HCT116 (cell line): ENCODE measurements around the gene PPP1R37. TPM values are rescaled to one million over a fixed set of nuclear protein-coding genes. Genes with fewer than 3 reads are reported as not detected.

ENCODE experiments used
- ATAC-seq: fragments of 200-7000 bp; cut with Tn5 transposase; 2 replicates; pipeline ENCODE4 v1.9.1; 2020; ENCODE audit warnings: mild to moderate bottlenecking, moderate library complexity
- BruUV-seq: library from RNA; stranded (reverse); fragments of 400-500 nt; replicated peaks from 2 replicates; lab custom pipeline; 2021; lab: Mats Ljungman, UMichigan
- CTCF ChIA-PET: fragments of 300-600 bp; sonication (Branson Sonifier 250); formaldehyde crosslinking; loops from one replicate; lab custom pipeline; 2021; ENCODE audit warnings: antibody characterized with exemption; lab: Charles Lee
- POLR2A ChIA-PET: fragments of 300-600, 350-600 bp; sonication (Branson Sonifier 250); formaldehyde crosslinking; loops from one replicate; lab custom pipeline; 2021; ENCODE audit warnings: antibody characterized with exemption; lab: Charles Lee
- RAD21 ChIA-PET, 2 experiments: fragments of 300-600 bp; sonication (Branson Sonifier 250); formaldehyde crosslinking; loops; one replicate each; lab custom pipeline; 2023; ENCODE audit warnings: low total read pairs in 2 of 2; ENCODE audit not compliant: uncharacterized antibody in 2 of 2, unreplicated experiment in 2 of 2, low non-redundant PET in 1 of 2; lab: Charles Lee
- DNase-seq: peaks from one replicate; pipeline ENCODE4 v3.0.0-alpha.2; 2010; ENCODE audit warnings: low read depth, low spot score
- H2AFZ ChIP-seq: fragments of 200-600 bp; shearing (Covaris generic), sonication (generic); 2 replicates; pipeline ENCODE4 v1.6.1; 2017; ENCODE audit warnings: low read depth, mixed run types, mixed read lengths, antibody characterized with exemption, low read length; ENCODE audit not compliant: poor library complexity, severe bottlenecking
- H3K27ac ChIP-seq: 2 replicates; pipeline ENCODE4 v1.5.1; 2012; ENCODE audit warnings: low read depth, low read length
- H3K27me3 ChIP-seq: fragments of 200-600 bp; sonication (generic); 2 replicates; pipeline ENCODE4 v1.6.1; 2016; ENCODE audit warnings: mixed run types, low read length, mixed read lengths; ENCODE audit not compliant: insufficient read depth
- H3K36me3 ChIP-seq, 2 experiments: fragments of 200-500 bp in 1 of 2; fragments of 200-600 bp in 1 of 2; sonication (Bioruptor generic) in 1 of 2; sonication (generic) in 1 of 2; 2 replicates each; pipeline versions ENCODE4 v1.5.1 to v1.6.1; 2014 to 2016; ENCODE audit warnings: low read length in 2 of 2, inconsistent platforms in 1 of 2, mixed read lengths in 1 of 2, mixed run types in 1 of 2; ENCODE audit not compliant: insufficient read depth in 2 of 2, control insufficient read depth in 1 of 2
- H3K4me1 ChIP-seq, 2 experiments: fragments of 200-600 bp in 1 of 2; sonication (generic) in 1 of 2; 2 replicates each; pipeline versions ENCODE4 v1.5.1 to v1.6.1; 2012 to 2017; ENCODE audit warnings: low read length in 2 of 2, inconsistent platforms in 1 of 2, mild to moderate bottlenecking in 1 of 2, mixed read lengths in 1 of 2, mixed run types in 1 of 2, moderate library complexity in 1 of 2; ENCODE audit not compliant: insufficient read depth in 2 of 2, control insufficient read depth in 1 of 2
- H3K4me2 ChIP-seq: fragments of 200-600 bp; sonication (generic); 2 replicates; pipeline ENCODE4 v1.6.1; 2017; ENCODE audit warnings: mixed run types, low read length, mixed read lengths
- H3K4me3 ChIP-seq, 2 experiments: fragments of 200-600 bp in 1 of 2; sonication (generic) in 1 of 2; replicated peaks in 1 of 2; 2 replicates each; pipeline ENCODE4 v1.5.1; 2011 to 2016; ENCODE audit warnings: low read length in 2 of 2, control low read depth in 1 of 2, low read depth in 1 of 2, mild to moderate bottlenecking in 1 of 2, mixed read lengths in 1 of 2, mixed run types in 1 of 2
- H3K79me2 ChIP-seq: fragments of 200-600 bp; sonication (generic); 2 replicates; pipeline ENCODE4 v1.6.1; 2017; ENCODE audit warnings: mild to moderate bottlenecking, mixed run types, low read length, moderate library complexity, mixed read lengths; ENCODE audit not compliant: insufficient read depth
- H3K9ac ChIP-seq: fragments of 200-600 bp; sonication (generic); 2 replicates; pipeline ENCODE4 v1.6.1; 2016; ENCODE audit warnings: low read length, mixed read lengths
- H3K9me2 ChIP-seq: fragments of 200-600 bp; sonication (generic), shearing (Covaris generic); 2 replicates; pipeline ENCODE4 v1.6.1; 2017; ENCODE audit warnings: mixed run types, mild to moderate bottlenecking, moderate library complexity; ENCODE audit not compliant: insufficient read depth
- H3K9me3 ChIP-seq, 2 experiments: fragments of 200-500 bp in 1 of 2; fragments of 200-600 bp in 1 of 2; sonication (Bioruptor generic) in 1 of 2; sonication (generic) in 1 of 2; 2 replicates each; pipeline ENCODE4 v1.6.1; 2014 to 2017; ENCODE audit warnings: low read length in 2 of 2, mixed read lengths in 2 of 2, inconsistent platforms in 1 of 2, low read depth in 1 of 2, mild to moderate bottlenecking in 1 of 2, mixed run types in 1 of 2, moderate library complexity in 1 of 2; ENCODE audit not compliant: control insufficient read depth in 1 of 2, insufficient read depth in 1 of 2
- H4K20me1 ChIP-seq: fragments of 200-600 bp; sonication (generic), shearing (Covaris generic); 2 replicates; pipeline ENCODE4 v1.6.1; 2017; ENCODE audit warnings: mixed run types, mild to moderate bottlenecking, moderate library complexity; ENCODE audit not compliant: insufficient read depth
- ATF3 ChIP-seq: IDR thresholded peaks from 2 replicates; pipeline ENCODE4 v1.6.1; 2012
- CBX3 ChIP-seq: IDR thresholded peaks from 2 replicates; pipeline ENCODE4 v1.6.1; 2012; ENCODE audit warnings: low read depth
- CEBPB ChIP-seq: IDR thresholded peaks from 2 replicates; pipeline ENCODE4 v1.6.1; 2012; ENCODE audit warnings: low read depth
- CTCF ChIP-seq, 3 experiments: fragments of 200-600 bp in 1 of 3; sonication (generic) in 1 of 3; IDR thresholded peaks in 2 of 3; conservative IDR thresholded peaks in 1 of 3; 2 replicates each; pipeline ENCODE4 v1.5.1; 2012 to 2017; ENCODE audit warnings: low read depth in 2 of 3, low read length in 2 of 3, antibody characterized with exemption in 1 of 3, borderline replicate concordance in 1 of 3, control low read depth in 1 of 3, mild to moderate bottlenecking in 1 of 3, mixed read lengths in 1 of 3, mixed run types in 1 of 3, moderate library complexity in 1 of 3; ENCODE audit not compliant: insufficient read depth in 1 of 3
- EGR1 ChIP-seq: IDR thresholded peaks from 2 replicates; pipeline ENCODE4 v1.6.1; 2012; ENCODE audit warnings: low read depth
- ELF1 ChIP-seq: IDR thresholded peaks from 2 replicates; pipeline ENCODE4 v1.6.1; 2012; ENCODE audit warnings: low read depth, borderline replicate concordance
- EZH2 ChIP-seq: fragments of 200-600 bp; sonication (generic); IDR thresholded peaks from 2 replicates; pipeline ENCODE4 v1.6.1; 2017; ENCODE audit warnings: antibody characterized with exemption, mixed run types
- EZH2phosphoT487 ChIP-seq: fragments of 200-600 bp; IDR thresholded peaks from 2 replicates; pipeline ENCODE4 v1.6.1; 2018; ENCODE audit warnings: antibody characterized with exemption, borderline replicate concordance
- MAX ChIP-seq: IDR thresholded peaks from 2 replicates; pipeline ENCODE4 v1.6.1; 2012
- POLR2A ChIP-seq: IDR thresholded peaks from 2 replicates; pipeline ENCODE4 v1.7.0; 2011; ENCODE audit warnings: borderline replicate concordance; ENCODE audit not compliant: insufficient read depth, insufficient read length; ENCODE audit errors: extremely low read depth
- POLR2AphosphoS5 ChIP-seq: IDR thresholded peaks from 2 replicates; pipeline ENCODE4 v1.6.1; 2011; ENCODE audit warnings: mild to moderate bottlenecking, low read depth, low read length, moderate library complexity
- RAD21 ChIP-seq: IDR thresholded peaks from 2 replicates; pipeline ENCODE4 v1.6.1; 2012; ENCODE audit warnings: low read depth, mild to moderate bottlenecking
- REST ChIP-seq: IDR thresholded peaks from 2 replicates; pipeline ENCODE4 v1.6.1; 2012; ENCODE audit warnings: low read depth
- SIN3A ChIP-seq: IDR thresholded peaks from 2 replicates; pipeline ENCODE4 v1.6.1; 2012; ENCODE audit warnings: low read depth
- SP1 ChIP-seq: IDR thresholded peaks from 2 replicates; pipeline ENCODE4 v1.6.1; 2012; ENCODE audit warnings: low read depth
- SRF ChIP-seq: IDR thresholded peaks from 2 replicates; pipeline ENCODE4 v1.6.1; 2012; ENCODE audit warnings: low read depth
- ZBTB33 ChIP-seq: IDR thresholded peaks from 2 replicates; pipeline ENCODE4 v1.6.1; 2011; ENCODE audit warnings: mild to moderate bottlenecking, low read length, moderate library complexity; ENCODE audit not compliant: insufficient replicate concordance; ENCODE audit errors: extremely low read depth
- ZNF274 ChIP-seq: fragments of 200-500 bp; sonication (Bioruptor generic); IDR thresholded peaks from 2 replicates; pipeline ENCODE4 v1.6.1; 2014; ENCODE audit warnings: mild to moderate bottlenecking, low read depth, low read length, inconsistent platforms
- intact Hi-C: fragments of 100-400 bp; cut with micrococcal nuclease; formaldehyde crosslinking; loops from 2 replicates; pipeline ENCODE4 v1.10.0; 2022
- total RNA-seq: library from RNA; stranded (reverse); gene quantifications from one replicate; pipeline ENCODE4 v1.2.1, GENCODE V29; 2021; ENCODE audit not compliant: unreplicated experiment

The PPP1R37 gene
- total RNA-seq, 1 experiment from 2014 or later = 32.7 TPM

DNA sequence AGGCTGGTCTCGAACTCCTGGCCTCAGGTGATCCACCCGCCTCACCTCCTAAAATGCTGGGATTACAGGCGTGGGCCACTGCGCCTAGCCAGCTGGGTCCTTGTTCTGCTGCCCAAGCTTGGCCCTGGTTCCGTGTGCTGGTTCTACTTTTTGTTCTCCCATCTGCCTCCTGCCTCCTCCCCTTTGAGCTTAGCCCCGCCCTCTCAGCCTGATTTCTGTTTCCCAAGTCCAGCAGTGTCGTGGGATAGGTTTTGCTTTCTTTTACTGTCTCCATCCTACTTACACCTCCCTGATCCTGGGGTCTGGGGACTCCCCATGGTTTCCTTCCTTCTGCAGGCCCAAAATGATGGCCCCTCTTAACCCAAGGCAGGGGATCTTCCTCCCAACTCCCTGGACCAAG, 88.0 kb downstream of the PPP1R37 start:
- intact Hi-C loops = loop anchor here (10.0 kb wide), 1 partner anchor 64 kb away; the partner anchor contains the start of gene EXOC3L2
- RAD21 ChIA-PET = no interaction called here
- H3K4me3 ChIP-seq = no peak overlapping the region
- H3K9ac ChIP-seq = no peak overlapping the region
- H3K27ac ChIP-seq = 0 out of 2 replicates have a peak overlapping the region, but pooled peaks have one; percentile 5
- H2AFZ ChIP-seq = no peak overlapping the region
- H3K4me1 ChIP-seq = peaks cover 14 to 25% of the 10 kb centered on the region in 2 experiments; a peak in 3 of 4 replicates
- peaks cover 10% of the 10 kb centered on the region for H3K79me2 ChIP-seq
- DNase-seq = no peak
- no peaks in the 10 kb centered on the region for H3K27me3 ChIP-seq
- no peaks in the 10 kb centered on the region for H3K36me3 ChIP-seq
- no TSS peak for BruUV-seq
- ATAC-seq = no peak
- H4K20me1 ChIP-seq = no peaks in the 10 kb centered on the region
- POLR2A ChIA-PET = no interaction called here
- no peaks in the 10 kb centered on the region for H3K9me3 ChIP-seq
- H3K4me2 ChIP-seq = no peak overlapping the region; the same call in 1 of the 2 replicates
- CTCF ChIA-PET = no interaction called here
- TF ChIP-seq CTCF (IDR thresholded peaks at IDR 0.05 in 2 of 3, conservative IDR thresholded peaks at IDR 0.05 in 1 of 3; ENCODE audit: borderline replicate concordance in 1 of 3, insufficient read depth in 1 of 3, low read depth in 2 of 3, low read length in 2 of 3) (no peak), MAX (no peak), EZH2 (no peak), REST (no peak), EGR1 (no peak), POLR2AphosphoS5 (no peak), ELF1 (no peak), POLR2A (no peak), ZBTB33 (no peak), SP1 (no peak), ZNF274 (no peak), RAD21 (no peak), SRF (no peak), EZH2phosphoT487 (no peak), SIN3A (no peak), CBX3 (no peak), CEBPB (no peak), ATF3 (no peak)
- H3K9me2 ChIP-seq = no peaks in the 10 kb centered on the region
